ENCODE measurements around the gene KIAA1958.

The KIAA1958 gene

DNA sequence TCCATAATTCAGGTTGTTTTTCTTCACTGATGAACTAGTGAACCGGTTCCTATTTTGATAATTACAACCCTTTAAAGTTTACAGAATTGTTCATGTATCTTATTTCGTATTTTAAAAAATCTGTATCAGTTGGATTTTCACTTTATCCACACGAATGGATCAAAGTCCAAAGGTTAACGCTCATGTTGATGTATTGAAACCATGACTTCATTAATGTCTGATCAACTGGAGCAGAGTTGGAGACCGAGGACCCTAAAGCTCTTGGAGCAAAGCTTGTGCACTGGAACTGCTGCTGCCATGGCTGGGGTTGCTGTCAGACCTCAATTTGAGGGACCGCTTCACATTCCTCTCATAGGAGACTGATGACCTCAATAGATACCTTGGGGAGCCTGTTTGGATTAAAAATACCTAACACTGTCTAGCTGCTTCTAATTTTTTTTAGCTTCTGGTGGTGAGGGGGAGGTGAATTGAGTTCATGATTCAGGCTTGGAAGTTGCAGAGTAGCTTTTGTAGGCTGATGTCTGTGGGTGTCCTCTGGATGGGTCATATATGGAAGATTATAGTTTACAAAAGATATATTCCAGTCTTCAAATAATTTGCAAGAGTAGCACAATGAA is 45.1 kb downstream of the KIAA1958 start:
- Histone ChIP-seq H3K36me3 (ENCODE audit: insufficient read depth, low read length) (no peaks in the 10 kb centered on the region), H3K9me3 (ENCODE audit: insufficient read depth, low read depth, low read length) (no peaks in the 10 kb centered on the region), H3K9ac (ENCODE audit: low read depth, low read length) (no peak overlapping the region), H3K4me1 (ENCODE audit: insufficient read depth, low read length) (peaks cover 8% of the 10 kb centered on the region), H3K4me3 (ENCODE audit: low read length) (no peak overlapping the region), H3K27me3 (ENCODE audit: insufficient read depth, low read length) (no peaks in the 10 kb centered on the region), H3K27ac (ENCODE audit: low read depth, low read length) (no peak overlapping the region)
- 95% methylated on average over 5 of the region's 6 CpGs for WGBS

GRCh38 chr9:112532427-112532826 is 45.8 kb downstream of the KIAA1958 start:
- H3K27me3 ChIP-seq (ENCODE audit: insufficient read depth, low read length): no peaks in the 10 kb centered on the region
- H3K9ac ChIP-seq (ENCODE audit: low read depth, low read length): no peak overlapping the region
- WGBS: 86% methylated on average over 1 of the region's 1 CpG
- H3K27ac ChIP-seq (ENCODE audit: low read depth, low read length): no peak overlapping the region
- no peak overlapping the region for H3K4me3 ChIP-seq (ENCODE audit: low read length)
- H3K4me1 ChIP-seq (ENCODE audit: insufficient read depth, low read length): peaks cover 8% of the 10 kb centered on the region
- no peaks in the 10 kb centered on the region for H3K9me3 ChIP-seq (ENCODE audit: insufficient read depth, low read depth, low read length)
- H3K36me3 ChIP-seq (ENCODE audit: insufficient read depth, low read length): no peaks in the 10 kb centered on the region

DNA sequence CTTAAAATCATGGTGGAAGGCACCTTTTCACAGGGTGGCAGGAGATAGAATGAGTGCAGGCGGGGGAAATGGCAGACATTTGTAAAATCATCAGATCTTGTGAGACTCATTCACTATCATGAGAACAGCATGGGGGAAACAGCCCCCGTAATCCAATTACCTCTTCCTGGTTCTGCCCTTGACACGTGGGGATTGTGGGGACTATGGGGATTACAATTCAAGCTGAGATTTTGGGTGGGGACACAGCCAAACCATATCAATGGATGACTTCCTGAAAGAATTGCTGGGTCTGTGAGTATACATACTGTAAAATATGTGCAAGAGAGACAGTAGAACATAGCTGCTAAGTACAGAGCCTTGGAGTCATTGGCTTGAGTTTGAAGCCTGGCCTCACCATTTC is 47.0 kb downstream of the KIAA1958 start:
- Histone ChIP-seq H3K27me3 (ENCODE audit: insufficient read depth, low read length) (no peaks in the 10 kb centered on the region), H3K27ac (ENCODE audit: low read depth, low read length) (no peak overlapping the region), H3K4me3 (ENCODE audit: low read length) (no peak overlapping the region), H3K9ac (ENCODE audit: low read depth, low read length) (no peak overlapping the region), H3K36me3 (ENCODE audit: insufficient read depth, low read length) (no peaks in the 10 kb centered on the region), H3K9me3 (ENCODE audit: insufficient read depth, low read depth, low read length) (no peaks in the 10 kb centered on the region), H3K4me1 (ENCODE audit: insufficient read depth, low read length) (peaks cover 8% of the 10 kb centered on the region)
- WGBS: 83% methylated on average over 3 of the region's 3 CpGs

GRCh38 chr9:112535301-112535700 is 48.7 kb downstream of the KIAA1958 start:
- Histone ChIP-seq H3K27ac (ENCODE audit: low read depth, low read length) (no peak overlapping the region), H3K9ac (ENCODE audit: low read depth, low read length) (no peak overlapping the region), H3K36me3 (ENCODE audit: insufficient read depth, low read length) (no peaks in the 10 kb centered on the region), H3K27me3 (ENCODE audit: insufficient read depth, low read length) (no peaks in the 10 kb centered on the region), H3K4me1 (ENCODE audit: insufficient read depth, low read length) (peaks cover 8% of the 10 kb centered on the region), H3K4me3 (ENCODE audit: low read length) (no peak overlapping the region), H3K9me3 (ENCODE audit: insufficient read depth, low read depth, low read length) (no peaks in the 10 kb centered on the region)
- no CpG with 5 or more reads among the region's 1 CpG for WGBS

GRCh38 chr9:112535811-112536210 is 49.2 kb downstream of the KIAA1958 start:
- H3K9me3 ChIP-seq (ENCODE audit: insufficient read depth, low read depth, low read length): no peaks in the 10 kb centered on the region
- no peak overlapping the region for H3K4me3 ChIP-seq (ENCODE audit: low read length)
- no peak overlapping the region for H3K9ac ChIP-seq (ENCODE audit: low read depth, low read length)
- WGBS: 100% methylated on average over 1 of the region's 1 CpG
- H3K27ac ChIP-seq (ENCODE audit: low read depth, low read length): no peak overlapping the region
- no peaks in the 10 kb centered on the region for H3K27me3 ChIP-seq (ENCODE audit: insufficient read depth, low read length)
- H3K4me1 ChIP-seq (ENCODE audit: insufficient read depth, low read length): peaks cover 8% of the 10 kb centered on the region
- no peaks in the 10 kb centered on the region for H3K36me3 ChIP-seq (ENCODE audit: insufficient read depth, low read length)

- WGBS: 96% methylated on average over 1 of the region's 1 CpG
- H3K4me1 ChIP-seq (ENCODE audit: insufficient read depth, low read length): peaks cover 3% of the 10 kb centered on the region
Observed at GRCh38 chr9:112537561-112537960, 50.9 kb downstream of the KIAA1958 start.

GRCh38 chr9:112540800-112541199 is 54.2 kb downstream of the KIAA1958 start:
- Histone ChIP-seq H3K27ac (ENCODE audit: low read depth, low read length) (no peak overlapping the region), H3K9me3 (ENCODE audit: insufficient read depth, low read depth, low read length) (no peaks in the 10 kb centered on the region), H3K9ac (ENCODE audit: low read depth, low read length) (no peak overlapping the region), H3K36me3 (ENCODE audit: insufficient read depth, low read length) (no peaks in the 10 kb centered on the region), H3K4me3 (ENCODE audit: low read length) (no peak overlapping the region), H3K4me1 (ENCODE audit: insufficient read depth, low read length) (peaks cover 32% of the 10 kb centered on the region), H3K27me3 (ENCODE audit: insufficient read depth, low read length) (no peaks in the 10 kb centered on the region)
- WGBS: 95% methylated on average over 2 of the region's 4 CpGs

More at GRCh38 chr9:112537561-112537960, 50.9 kb downstream of the KIAA1958 start:
- Histone ChIP-seq H3K36me3 (ENCODE audit: insufficient read depth, low read length) (no peaks in the 10 kb centered on the region), H3K4me3 (ENCODE audit: low read length) (no peak overlapping the region), H3K27ac (ENCODE audit: low read depth, low read length) (no peak overlapping the region), H3K9ac (ENCODE audit: low read depth, low read length) (no peak overlapping the region), H3K27me3 (ENCODE audit: insufficient read depth, low read length) (no peaks in the 10 kb centered on the region), H3K9me3 (ENCODE audit: insufficient read depth, low read depth, low read length) (no peaks in the 10 kb centered on the region)

DNA sequence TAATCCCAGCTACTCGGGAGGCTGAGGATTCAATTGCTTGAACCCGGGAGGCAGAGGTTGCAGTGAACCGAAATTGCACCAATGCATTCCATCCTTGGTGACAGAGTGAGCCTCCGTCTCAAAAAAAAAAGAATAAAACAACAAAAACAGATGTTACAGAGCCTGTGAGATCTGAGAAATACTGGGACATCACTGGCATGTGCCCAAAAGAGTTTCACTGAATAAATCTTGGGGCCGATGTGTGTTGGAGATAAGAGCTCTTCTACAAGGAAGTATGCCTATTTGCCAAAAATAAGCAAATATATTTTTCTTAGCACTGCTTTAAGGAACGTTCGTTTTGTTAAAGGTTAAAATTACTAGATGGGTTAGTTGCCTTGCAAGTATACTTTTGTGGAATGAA is 55.1 kb downstream of the KIAA1958 start:
- WGBS: 80% methylated on average over 7 of the region's 7 CpGs

DNA sequence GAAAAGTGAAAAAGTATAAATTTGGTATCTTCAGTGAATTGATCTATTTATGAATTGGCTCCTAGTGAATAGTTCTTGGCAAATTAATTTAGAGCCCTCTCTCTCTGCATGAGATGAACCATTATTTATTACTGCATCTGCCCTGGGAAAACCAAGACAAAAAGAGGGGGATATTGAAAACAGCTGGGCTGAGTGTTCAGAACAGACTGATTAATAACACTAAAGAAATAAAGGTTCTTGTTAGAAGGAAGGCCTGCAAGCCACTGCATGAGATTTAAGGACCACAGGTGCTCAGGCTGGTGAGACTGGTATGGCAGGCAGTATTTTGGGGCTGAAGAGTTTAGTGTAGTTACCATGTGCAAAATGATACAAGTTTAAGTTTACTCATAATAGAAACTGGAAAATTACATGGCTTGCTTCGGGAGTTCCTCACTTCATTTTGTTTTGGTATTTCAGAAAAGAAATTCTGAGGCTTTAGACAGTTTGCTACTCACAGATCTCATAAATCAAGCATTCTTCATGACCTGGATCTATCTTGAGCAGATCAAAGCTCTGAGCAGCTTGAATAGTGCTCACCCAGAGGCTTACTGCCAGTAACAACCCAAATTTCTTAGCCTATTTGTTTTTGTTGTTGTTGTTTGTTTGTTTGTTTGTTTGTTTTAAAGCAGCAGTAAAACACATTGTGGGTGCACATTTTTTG is 56.1 kb downstream of the KIAA1958 start:
- H3K4me1 ChIP-seq (ENCODE audit: insufficient read depth, low read length): peaks cover 41% of the 10 kb centered on the region
- H3K27ac ChIP-seq (ENCODE audit: low read depth, low read length): peak overlapping the region; percentile 31; the same call in 1 of the 2 replicates
- no peak overlapping the region for H3K4me3 ChIP-seq (ENCODE audit: low read length)
- H3K36me3 ChIP-seq (ENCODE audit: insufficient read depth, low read length): no peaks in the 10 kb centered on the region
- no peaks in the 10 kb centered on the region for H3K9me3 ChIP-seq (ENCODE audit: insufficient read depth, low read depth, low read length)
- H3K9ac ChIP-seq (ENCODE audit: low read depth, low read length): no peak overlapping the region
- H3K27me3 ChIP-seq (ENCODE audit: insufficient read depth, low read length): no peaks in the 10 kb centered on the region
- 100% methylated on average over 1 of the region's 1 CpG for WGBS

More for the DNA sequence above, 55.1 kb downstream of the KIAA1958 start:
- H3K36me3 ChIP-seq (ENCODE audit: insufficient read depth, low read length): no peaks in the 10 kb centered on the region
- no peaks in the 10 kb centered on the region for H3K9me3 ChIP-seq (ENCODE audit: insufficient read depth, low read depth, low read length)
- H3K4me1 ChIP-seq (ENCODE audit: insufficient read depth, low read length): peaks cover 40% of the 10 kb centered on the region
- H3K27ac ChIP-seq (ENCODE audit: low read depth, low read length): no peak overlapping the region
- no peak overlapping the region for H3K4me3 ChIP-seq (ENCODE audit: low read length)
- H3K9ac ChIP-seq (ENCODE audit: low read depth, low read length): no peak overlapping the region
- H3K27me3 ChIP-seq (ENCODE audit: insufficient read depth, low read length): no peaks in the 10 kb centered on the region

DNA sequence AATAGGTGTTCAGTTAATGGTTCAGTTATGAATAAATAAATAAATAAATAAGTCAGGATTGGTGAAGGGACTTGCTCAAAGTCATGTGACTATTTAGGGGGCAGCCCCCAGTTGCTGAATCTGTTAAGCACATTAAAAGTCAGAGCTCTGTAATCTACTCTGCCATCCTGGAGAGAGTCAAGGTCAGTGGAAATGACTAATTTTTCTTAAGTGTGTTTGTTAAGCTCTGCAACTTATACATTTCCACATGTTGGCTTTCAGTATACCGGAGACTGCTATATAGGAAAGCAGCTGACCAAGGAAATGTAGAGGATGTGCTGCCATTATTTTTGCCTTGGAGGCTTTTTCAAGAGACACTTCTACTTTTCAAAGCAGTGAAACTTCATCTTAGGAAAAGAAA is 57.9 kb downstream of the KIAA1958 start:
- Histone ChIP-seq H3K27ac (ENCODE audit: low read depth, low read length) (no peak overlapping the region), H3K4me3 (ENCODE audit: low read length) (no peak overlapping the region), H3K27me3 (ENCODE audit: insufficient read depth, low read length) (no peaks in the 10 kb centered on the region), H3K36me3 (ENCODE audit: insufficient read depth, low read length) (no peaks in the 10 kb centered on the region), H3K9me3 (ENCODE audit: insufficient read depth, low read depth, low read length) (no peaks in the 10 kb centered on the region), H3K4me1 (ENCODE audit: insufficient read depth, low read length) (peaks cover 57% of the 10 kb centered on the region), H3K9ac (ENCODE audit: low read depth, low read length) (no peak overlapping the region)
- WGBS: 88% methylated on average over 1 of the region's 1 CpG

- Histone ChIP-seq H3K4me3 (ENCODE audit: low read length) (no peak overlapping the region), H3K4me1 (ENCODE audit: insufficient read depth, low read length) (peaks cover 65% of the 10 kb centered on the region), H3K9me3 (ENCODE audit: insufficient read depth, low read depth, low read length) (no peaks in the 10 kb centered on the region), H3K9ac (ENCODE audit: low read depth, low read length) (no peak overlapping the region), H3K27me3 (ENCODE audit: insufficient read depth, low read length) (no peaks in the 10 kb centered on the region), H3K27ac (ENCODE audit: low read depth, low read length) (peak overlapping the region; percentile 1; the same call in 1 of the 2 replicates), H3K36me3 (ENCODE audit: insufficient read depth, low read length) (no peaks in the 10 kb centered on the region)
Observed at GRCh38 chr9:112545237-112545636, 58.6 kb downstream of the KIAA1958 start.

Data from HUES64 (cell line).